Endodermal cell (in vitro differentiated cells): ENCODE results near the gene GALNT17. TPM values are rescaled to one million over a fixed set of nuclear protein-coding genes. Genes with fewer than 3 reads are reported as not detected.

Experiments
- DNase-seq: peaks from one replicate; pipeline ENCODE4 v3.0.0-alpha.2; 2017
- H3K27ac ChIP-seq: 2 replicates; pipeline ENCODE4 v1.5.1; 2013; ENCODE audit warnings: mild to moderate bottlenecking, low read depth, low read length, moderate library complexity
- H3K27me3 ChIP-seq: 2 replicates; pipeline ENCODE4 v1.6.1; 2013; ENCODE audit warnings: mild to moderate bottlenecking, low read length, moderate library complexity; ENCODE audit not compliant: insufficient read depth, control insufficient read depth, poor library complexity, severe bottlenecking
- H3K36me3 ChIP-seq: 2 replicates; pipeline ENCODE4 v1.7.0; 2013; ENCODE audit warnings: mild to moderate bottlenecking, low read length, moderate library complexity; ENCODE audit not compliant: control insufficient read depth, insufficient read depth
- H3K4me1 ChIP-seq: one replicate; pipeline ENCODE4 v1.7.0; 2013; ENCODE audit warnings: low read length; ENCODE audit not compliant: control insufficient read depth, insufficient read depth
- H3K4me3 ChIP-seq: 2 replicates; pipeline ENCODE4 v1.5.1; 2013; ENCODE audit warnings: mild to moderate bottlenecking, low read length, moderate library complexity
- H3K9ac ChIP-seq: 2 replicates; pipeline ENCODE4 v1.6.1; 2013; ENCODE audit warnings: mild to moderate bottlenecking, low read length, moderate library complexity; ENCODE audit not compliant: poor library complexity, severe bottlenecking; ENCODE audit errors: extremely low read depth
- H3K9me3 ChIP-seq: 2 replicates; pipeline ENCODE4 v1.6.1; 2013; ENCODE audit warnings: mild to moderate bottlenecking, low read length, moderate library complexity; ENCODE audit not compliant: control insufficient read depth
- H3K27ac Mint-ChIP-seq: 2 replicates; pipeline ENCODE4 v1.8.0; 2020; ENCODE audit warnings: mixed read lengths
- H3K27me3 Mint-ChIP-seq: 2 replicates; pipeline ENCODE4 v1.8.0; 2021; ENCODE audit warnings: mild to moderate bottlenecking, mixed read lengths; ENCODE audit not compliant: insufficient read depth
- H3K36me3 Mint-ChIP-seq: 2 replicates; pipeline ENCODE4 v1.8.0; 2020; ENCODE audit warnings: low read depth, mixed read lengths
- H3K4me1 Mint-ChIP-seq: 2 replicates; pipeline ENCODE4 v1.8.0; 2020; ENCODE audit warnings: mixed read lengths
- H3K4me3 Mint-ChIP-seq: 2 replicates; pipeline ENCODE4 v1.8.0; 2020; ENCODE audit warnings: mild to moderate bottlenecking, moderate library complexity, mixed read lengths
- H3K9me3 Mint-ChIP-seq: 2 replicates; pipeline ENCODE4 v1.8.0; 2020; ENCODE audit warnings: mild to moderate bottlenecking, mixed read lengths
- CTCF ChIP-seq: fragments of 200-600 bp; sonication (generic); conservative IDR thresholded peaks from 2 replicates; pipeline ENCODE4 v1.5.0; 2021; ENCODE audit warnings: antibody characterized with exemption, mild to moderate bottlenecking
- WGBS, 2 experiments: methylation state at CpG; one replicate each; pipeline versions ENCODE4 v1.1.5 to v1.1.7; 2013; ENCODE audit warnings: missing lambda C conversion rate in 2 of 2, mixed read lengths in 1 of 2; ENCODE audit not compliant: insufficient coverage in 1 of 2, insufficient read length in 1 of 2; 5-methylcytosine and 5-hydroxymethylcytosine counted together
- total RNA-seq, 2 donors: library from RNA; stranded (reverse); fragmentation: NEBNext Ultra II Directional in 1 of 2; extraction: Animal tissue kit (Norgen Biotek cat#: 25700) in 1 of 2; gene quantifications; 2 replicates in 1 of 2; 3 replicates in 1 of 2; pipeline ENCODE4 v1.2.1, GENCODE V29; 2021

GALNT17 gene
- total RNA-seq, 2 donors from 2014 or later, result 60.4 to 61.3 TPM

GRCh38 chr7:71454981-71455380, 323.0 kb downstream of the GALNT17 start:
- peak overlapping the region; percentile 50 for H3K27ac Mint-ChIP-seq

DNA sequence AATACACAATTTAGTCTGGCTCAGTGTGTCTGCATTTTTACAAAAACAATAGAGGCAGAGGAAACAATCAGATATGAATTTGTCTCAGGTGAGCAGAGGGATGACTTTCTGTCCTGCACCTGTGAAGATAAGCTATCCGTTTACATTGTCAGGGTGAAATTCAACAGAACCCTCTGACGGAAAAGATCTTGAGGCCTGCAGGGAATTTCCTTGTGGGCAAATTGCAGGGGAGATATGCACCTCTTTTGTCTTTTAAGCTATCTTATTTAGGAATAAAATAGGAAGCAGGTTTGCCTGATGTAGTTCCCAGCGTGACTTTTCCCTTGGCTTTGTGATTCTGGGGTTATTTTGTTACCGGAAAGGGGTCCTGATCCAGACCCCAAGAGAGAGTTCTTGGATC, 325.1 kb downstream of the GALNT17 start:
- peaks cover 28% of the 10 kb centered on the region for H3K36me3 ChIP-seq
- H3K4me3 Mint-ChIP-seq, result peak overlapping the region; percentile 24
- H3K4me1 ChIP-seq, result peaks cover 27% of the 10 kb centered on the region
- peak; percentile 68 for DNase-seq
- 7 to 60% methylated on average over 3 to 4 of the region's 4 CpGs for WGBS, 2 experiments
- peak overlapping the region; percentile 98 for H3K27ac Mint-ChIP-seq
- peak overlapping the region; percentile 33 for H3K27ac ChIP-seq
- TF ChIP-seq CTCF, result no peak
- H3K27me3 ChIP-seq, result no peaks in the 10 kb centered on the region
- peak overlapping the region; percentile 77 for H3K9ac ChIP-seq
- H3K4me3 ChIP-seq, result no peak overlapping the region
- peaks cover 32% of the 10 kb centered on the region for H3K36me3 Mint-ChIP-seq
- no peaks in the 10 kb centered on the region for H3K9me3 ChIP-seq
- H3K27me3 Mint-ChIP-seq, result no peaks in the 10 kb centered on the region
- H3K4me1 Mint-ChIP-seq, result peaks cover 56% of the 10 kb centered on the region
- peaks cover 2% of the 10 kb centered on the region for H3K9me3 Mint-ChIP-seq

More at GRCh38 chr7:71454981-71455380, 323.0 kb downstream of the GALNT17 start:
- Histone ChIP-seq H3K27ac (no peak overlapping the region), H3K36me3 (peaks cover 20% of the 10 kb centered on the region), H3K9me3 (peaks cover 5% of the 10 kb centered on the region), H3K4me3 (no peak overlapping the region), H3K9ac (no peak overlapping the region), H3K27me3 (no peaks in the 10 kb centered on the region), H3K4me1 (peaks cover 23% of the 10 kb centered on the region)
- no peaks in the 10 kb centered on the region for H3K27me3 Mint-ChIP-seq
- no peak overlapping the region for H3K4me3 Mint-ChIP-seq
- H3K9me3 Mint-ChIP-seq, result no peaks in the 10 kb centered on the region
- DNase-seq, result no peak
- H3K36me3 Mint-ChIP-seq, result peaks cover 34% of the 10 kb centered on the region
- no peak for TF ChIP-seq CTCF
- peaks cover 38% of the 10 kb centered on the region for H3K4me1 Mint-ChIP-seq

DNA sequence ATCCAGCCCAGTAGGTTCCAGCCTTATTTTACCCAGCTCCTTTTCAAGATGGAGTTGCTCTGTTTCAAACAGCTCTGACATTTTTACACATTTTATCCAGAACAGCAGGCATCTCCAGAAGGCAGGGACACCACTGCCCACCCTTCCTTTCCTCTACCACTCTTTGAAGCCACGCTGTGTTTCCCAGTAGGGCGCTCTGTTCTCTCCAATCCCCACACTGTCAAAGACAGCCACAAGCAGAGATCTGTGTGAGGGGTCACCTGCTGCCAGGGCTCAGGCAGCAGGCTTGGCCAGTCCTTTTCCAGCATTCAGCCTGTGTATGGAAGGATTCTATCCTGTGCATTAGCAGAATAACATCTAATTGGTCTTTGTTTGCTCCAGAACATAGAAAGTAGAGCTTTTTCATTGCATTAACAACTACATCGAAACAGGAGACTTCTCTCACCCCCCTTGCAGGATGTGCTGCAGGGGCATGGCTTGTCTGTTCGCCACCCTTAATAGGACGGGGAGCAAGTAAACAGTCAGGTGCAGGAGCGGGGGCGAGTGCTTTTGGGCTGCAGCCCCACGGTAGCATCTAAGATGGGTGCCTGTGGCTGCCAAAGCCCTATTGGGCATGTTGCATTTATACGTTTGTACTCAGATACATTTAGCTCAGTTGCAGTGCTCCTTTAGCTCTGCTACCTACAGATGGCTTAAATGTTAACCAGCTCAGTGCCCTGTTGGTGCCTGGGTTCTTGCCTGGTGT, 326.1 kb downstream of the GALNT17 start:
- peak overlapping the region; percentile 75 for H3K27ac ChIP-seq
- no peak overlapping the region for H3K4me3 ChIP-seq
- H3K27me3 ChIP-seq, result no peaks in the 10 kb centered on the region
- peak overlapping the region; percentile 77 for H3K9ac ChIP-seq
- no peaks in the 10 kb centered on the region for H3K9me3 ChIP-seq
- Mint-ChIP-seq H3K36me3 (peaks cover 27% of the 10 kb centered on the region), H3K27ac (peak overlapping the region; percentile 98), H3K27me3 (no peaks in the 10 kb centered on the region), H3K4me3 (peak overlapping the region; percentile 24), H3K9me3 (peaks cover 2% of the 10 kb centered on the region), H3K4me1 (peaks cover 66% of the 10 kb centered on the region)
- peak; percentile 74 for DNase-seq
- WGBS, 2 experiments, result 58 to 73% methylated on average over 6 to 9 of the region's 9 CpGs
- H3K36me3 ChIP-seq, result peaks cover 28% of the 10 kb centered on the region
- no peak for TF ChIP-seq CTCF
- peaks cover 31% of the 10 kb centered on the region for H3K4me1 ChIP-seq
